ENCODE results near the gene VASN. TPM values are rescaled to one million over a fixed set of nuclear protein-coding genes. Genes with fewer than 3 reads are reported as not detected.
A peak's percentile ranks its signal among the peaks of the same experiment; 100 is the strongest.

VASN gene
- total RNA-seq, 1 donor from 2014 or later = 3.1 TPM

DNA sequence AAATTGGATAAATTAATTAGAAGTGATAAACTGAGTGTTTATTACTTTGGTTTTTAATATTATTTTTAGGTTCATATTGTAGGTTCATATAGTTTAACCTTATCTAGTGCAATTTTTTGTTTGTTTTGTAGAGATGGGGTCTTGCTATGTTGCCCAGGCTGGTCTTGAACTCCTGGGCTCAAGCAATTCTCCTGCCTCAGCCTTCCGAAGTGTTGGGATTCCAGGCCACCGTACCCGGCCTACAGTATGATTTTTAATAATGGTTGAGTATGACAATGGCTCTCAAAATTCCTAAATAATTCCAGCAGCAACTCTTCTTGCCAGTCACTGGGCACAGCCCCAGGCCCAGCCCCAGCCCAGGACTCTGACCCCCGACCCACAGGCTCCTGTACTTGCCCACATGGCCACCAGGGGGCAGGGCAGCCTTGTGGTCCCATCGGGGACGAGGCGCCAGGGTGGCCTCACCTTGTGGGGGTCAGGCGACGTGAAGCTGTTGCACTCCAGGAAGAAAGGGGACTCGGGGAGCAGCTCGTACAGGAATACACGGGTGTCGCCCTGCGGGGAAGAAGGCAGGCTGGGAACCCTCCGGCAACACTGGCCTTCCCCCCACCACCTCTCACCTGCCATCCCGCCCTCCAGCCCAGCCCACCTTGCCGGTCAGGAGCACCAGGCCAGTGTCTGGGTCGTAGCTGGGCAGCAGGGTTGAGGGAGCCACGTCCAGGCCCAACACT is 12.7 kb upstream of the VASN start:
- H3K27me3 Mint-ChIP-seq (ENCODE audit: insufficient read depth, low read depth) = peaks cover 5% of the 10 kb centered on the region
- no peak overlapping the region for H2AFZ ChIP-seq (replicated peaks)
- peak overlapping the region; percentile 57 for H3K27ac Mint-ChIP-seq

DNA sequence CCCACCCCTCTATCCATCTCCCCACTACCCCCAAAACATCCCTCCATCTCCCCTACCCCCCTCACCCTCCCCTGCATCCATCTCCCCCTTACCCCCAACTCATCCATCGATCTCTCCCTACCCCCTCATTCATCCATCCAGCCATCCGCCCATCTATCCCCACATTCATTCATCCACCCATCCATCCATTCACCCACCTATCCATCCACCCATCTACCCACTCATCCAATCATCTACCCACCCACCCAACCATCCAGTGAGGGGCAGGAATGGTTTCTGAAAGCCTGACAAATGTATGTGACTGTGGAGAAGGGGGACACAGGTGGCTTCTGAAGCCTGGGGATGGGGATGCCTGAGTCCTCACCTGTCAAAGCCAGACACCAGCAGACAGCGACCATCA is 11.7 kb upstream of the VASN start:
- Histone ChIP-seq H3K36me3 (no peaks in the 10 kb centered on the region), H3K4me2 (no peak overlapping the region), H3K9me3 (ENCODE audit: low read depth) (no peaks in the 10 kb centered on the region), H3F3A (ENCODE audit: low read depth) (no peaks in the 10 kb centered on the region), H3K4me1 (no peaks in the 10 kb centered on the region), H2AFZ (replicated peaks) (no peak overlapping the region), H3K4me3 (no peak overlapping the region), H3K27me3 (no peaks in the 10 kb centered on the region), H3K79me2 (ENCODE audit: low read depth) (no peaks in the 10 kb centered on the region), H4K20me1 (ENCODE audit: low read depth) (no peaks in the 10 kb centered on the region), H3K27ac (no peak overlapping the region), H3K9ac (no peak overlapping the region)
- DNase-seq (ENCODE audit: low spot score) = no peak
- Mint-ChIP-seq H3K4me3 (no peak overlapping the region), H3K27ac (no peak overlapping the region), H3K36me3 (peaks cover 2% of the 10 kb centered on the region), H3K9me3 (no peaks in the 10 kb centered on the region), H3K27me3 (ENCODE audit: insufficient read depth, low read depth) (peaks cover 3% of the 10 kb centered on the region), H3K4me1 (peaks cover 6% of the 10 kb centered on the region)
- TF ChIP-seq EZH2 (IDR thresholded peaks at IDR 0.05) = no peak
- TF ChIP-seq EZH2phosphoT487 (IDR thresholded peaks at IDR 0.05) = no peak
- TF ChIP-seq, protein P1, sequence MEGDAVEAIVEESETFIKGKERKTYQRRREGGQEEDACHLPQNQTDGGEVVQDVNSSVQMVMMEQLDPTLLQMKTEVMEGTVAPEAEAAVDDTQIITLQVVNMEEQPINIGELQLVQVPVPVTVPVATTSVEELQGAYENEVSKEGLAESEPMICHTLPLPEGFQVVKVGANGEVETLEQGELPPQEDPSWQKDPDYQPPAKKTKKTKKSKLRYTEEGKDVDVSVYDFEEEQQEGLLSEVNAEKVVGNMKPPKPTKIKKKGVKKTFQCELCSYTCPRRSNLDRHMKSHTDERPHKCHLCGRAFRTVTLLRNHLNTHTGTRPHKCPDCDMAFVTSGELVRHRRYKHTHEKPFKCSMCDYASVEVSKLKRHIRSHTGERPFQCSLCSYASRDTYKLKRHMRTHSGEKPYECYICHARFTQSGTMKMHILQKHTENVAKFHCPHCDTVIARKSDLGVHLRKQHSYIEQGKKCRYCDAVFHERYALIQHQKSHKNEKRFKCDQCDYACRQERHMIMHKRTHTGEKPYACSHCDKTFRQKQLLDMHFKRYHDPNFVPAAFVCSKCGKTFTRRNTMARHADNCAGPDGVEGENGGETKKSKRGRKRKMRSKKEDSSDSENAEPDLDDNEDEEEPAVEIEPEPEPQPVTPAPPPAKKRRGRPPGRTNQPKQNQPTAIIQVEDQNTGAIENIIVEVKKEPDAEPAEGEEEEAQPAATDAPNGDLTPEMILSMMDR (IDR thresholded peaks at IDR 0.05) = no peak

More for the DNA sequence above, 12.7 kb upstream of the VASN start:
- DNase-seq (ENCODE audit: low spot score) = peak; percentile 88
- H4K20me1 ChIP-seq (ENCODE audit: low read depth) = no peaks in the 10 kb centered on the region
- no peak overlapping the region for H3K4me2 ChIP-seq
- H3K4me3 ChIP-seq = no peak overlapping the region
- H3K36me3 ChIP-seq = no peaks in the 10 kb centered on the region
- no peaks in the 10 kb centered on the region for H3K9me3 ChIP-seq (ENCODE audit: low read depth)
- H3K36me3 Mint-ChIP-seq = peaks cover 2% of the 10 kb centered on the region
- no peaks in the 10 kb centered on the region for H3K9me3 Mint-ChIP-seq
- H3K27ac ChIP-seq = no peak overlapping the region
- H3K4me1 Mint-ChIP-seq = peaks cover 6% of the 10 kb centered on the region
- H3F3A ChIP-seq (ENCODE audit: low read depth) = no peaks in the 10 kb centered on the region
- H3K4me1 ChIP-seq = no peaks in the 10 kb centered on the region
- no peak overlapping the region for H3K9ac ChIP-seq
- H3K79me2 ChIP-seq (ENCODE audit: low read depth) = no peaks in the 10 kb centered on the region
- TF ChIP-seq, protein P1 (IDR thresholded peaks at IDR 0.05) = peak; percentile 99
- TF ChIP-seq EZH2 (IDR thresholded peaks at IDR 0.05) (no peak), EZH2phosphoT487 (IDR thresholded peaks at IDR 0.05) (no peak)
- H3K27me3 ChIP-seq = no peaks in the 10 kb centered on the region
- peak overlapping the region; percentile 43 for H3K4me3 Mint-ChIP-seq

DNA sequence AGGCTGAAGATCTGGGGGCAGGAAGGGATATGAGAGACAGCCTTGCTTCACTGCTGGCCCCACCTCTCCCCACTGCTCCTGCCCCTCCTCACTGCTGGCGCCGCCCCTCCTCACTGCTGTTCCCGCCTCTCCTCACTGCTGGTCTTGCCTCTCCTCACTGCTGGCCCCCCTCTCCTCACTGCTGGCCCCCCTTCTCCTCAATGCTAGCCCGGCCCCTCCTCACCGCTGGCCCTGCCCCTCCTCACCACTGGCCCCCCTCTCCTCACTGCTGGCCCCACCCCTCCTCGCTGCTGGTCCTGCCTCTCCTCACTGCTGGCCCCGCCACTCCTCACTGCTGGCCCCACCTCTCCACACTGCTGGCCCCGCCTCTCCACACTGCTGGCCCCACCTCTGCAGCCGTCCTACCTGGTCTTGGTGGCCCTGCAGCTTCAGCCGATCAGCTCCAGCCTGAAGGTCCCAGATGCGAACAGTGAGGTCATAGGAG is 11.1 kb upstream of the VASN start:
- peak overlapping the region; percentile 21 for H3K27ac Mint-ChIP-seq
- Histone ChIP-seq H3K36me3 (no peaks in the 10 kb centered on the region), H3K27me3 (no peaks in the 10 kb centered on the region), H3K9me3 (ENCODE audit: low read depth) (no peaks in the 10 kb centered on the region), H4K20me1 (ENCODE audit: low read depth) (no peaks in the 10 kb centered on the region), H3F3A (ENCODE audit: low read depth) (no peaks in the 10 kb centered on the region), H3K4me3 (no peak overlapping the region), H3K9ac (no peak overlapping the region), H3K4me1 (no peaks in the 10 kb centered on the region), H2AFZ (replicated peaks) (no peak overlapping the region), H3K4me2 (no peak overlapping the region), H3K79me2 (ENCODE audit: low read depth) (no peaks in the 10 kb centered on the region), H3K27ac (no peak overlapping the region)
- peaks cover 3% of the 10 kb centered on the region for H3K27me3 Mint-ChIP-seq (ENCODE audit: insufficient read depth, low read depth)
- H3K9me3 Mint-ChIP-seq = no peaks in the 10 kb centered on the region
- H3K36me3 Mint-ChIP-seq = peaks cover 2% of the 10 kb centered on the region
- no peak for TF ChIP-seq EZH2 (IDR thresholded peaks at IDR 0.05)
- no peak for TF ChIP-seq EZH2phosphoT487 (IDR thresholded peaks at IDR 0.05)
- TF ChIP-seq, protein P1 (IDR thresholded peaks at IDR 0.05) = no peak
- H3K4me1 Mint-ChIP-seq = peaks cover 6% of the 10 kb centered on the region
- no peak overlapping the region for H3K4me3 Mint-ChIP-seq
- peak; percentile 50 for DNase-seq (ENCODE audit: low spot score)

Measured in neural progenitor cell (in vitro differentiated cells).